ENCODE measurements around the gene RPL13A.

Gene RPL13A

GRCh38 chr19:49512970-49513745, 25.8 kb downstream of the RPL13A start:
- peak; percentile 80 to 86 (median 83) for DNase-seq

GRCh38 chr19:49513746-49514118, 26.3 kb downstream of the RPL13A start:
- DNase-seq: peak; percentile 47 to 70 (median 69)

- peak; percentile 33 to 54 (median 48) for DNase-seq
Observed at GRCh38 chr19:49514151-49514550, 26.7 kb downstream of the RPL13A start.

- DNase-seq: no peak
Observed at GRCh38 chr19:49515767-49516166, 28.4 kb downstream of the RPL13A start.

- no peak for DNase-seq
Observed at GRCh38 chr19:49518033-49518432, 30.6 kb downstream of the RPL13A start.

GRCh38 chr19:49520705-49521319, 33.4 kb downstream of the RPL13A start:
- DNase-seq: no peak

- no peak for DNase-seq
Observed at GRCh38 chr19:49524812-49525455, 37.5 kb downstream of the RPL13A start.

GRCh38 chr19:49528211-49528771, 40.9 kb downstream of the RPL13A start:
- DNase-seq: no peak

- no peak for DNase-seq
Observed at GRCh38 chr19:49530708-49531107, 43.3 kb downstream of the RPL13A start.

- peak; percentile 82 to 88 (median 82) for DNase-seq
Observed at GRCh38 chr19:49533551-49534488, 46.4 kb downstream of the RPL13A start.

GRCh38 chr19:49534632-49535385, 47.4 kb downstream of the RPL13A start:
- no peak for DNase-seq

- DNase-seq: no peak
Observed at GRCh38 chr19:49536921-49537462, 49.6 kb downstream of the RPL13A start.

GRCh38 chr19:49538643-49539042, 51.2 kb downstream of the RPL13A start:
- DNase-seq: no peak

- no peak for DNase-seq
Observed at GRCh38 chr19:49539192-49539952, 52.0 kb downstream of the RPL13A start.

All from NCI-H1417 (cell line).